HG03097 (cell line): ENCODE measurements around the gene SLX1B.
A peak's percentile ranks its signal among the peaks of the same experiment; 100 is the strongest.
"Not testable (repeated sequence)": the region's sequence is repeated elsewhere in the genome, so short reads cannot be mapped to it uniquely, and the experiment has no call there.

Experiments
- ATAC-seq: cut with Tn5 transposase; IDR thresholded peaks from one replicate; pipeline ENCODE4 v1.9.1; 2021; ENCODE audit not compliant: unreplicated experiment, low FRiP score

The SLX1B gene

GRCh38 chr16:29454269-29454668, at the start of gene SLX1B, which contains the start of gene BOLA2:
Gene SLX1B, plus strand, starts transcription at chr16:29454533.
Gene BOLA2, minus strand, starts transcription at chr16:29454351. Its CDS starts 98 bp downstream, at chr16:29454253.
- ATAC-seq = peak; percentile 87

GRCh38 chr16:29405249-29405648, 49.1 kb upstream of the SLX1B start:
- not testable (repeated sequence) for ATAC-seq

- not testable (repeated sequence) for ATAC-seq
Measured at GRCh38 chr16:29423587-29423986, 30.7 kb upstream of the SLX1B start.

- not testable (repeated sequence) for ATAC-seq
Measured at GRCh38 chr16:29425390-29425789, 28.9 kb upstream of the SLX1B start.

GRCh38 chr16:29453754-29454153, 579 bp upstream of the SLX1B start:
- peak; percentile 4 for ATAC-seq

- peak; percentile 41 for ATAC-seq
Measured at GRCh38 chr16:29454828-29455227, 495 bp downstream of the SLX1B start.

- not testable (repeated sequence) for ATAC-seq
Measured at GRCh38 chr16:29457660-29458059, 3.3 kb downstream of the SLX1B start.

- not testable (repeated sequence) for ATAC-seq
Measured at GRCh38 chr16:29459706-29460646, 5.6 kb downstream of the SLX1B start, which contains the start of gene SULT1A4. Gene SULT1A4, plus strand, starts transcription at chr16:29459913. Its CDS starts 1,473 bp downstream, at chr16:29461386.

- not testable (repeated sequence) for ATAC-seq
Measured at GRCh38 chr16:29460647-29461030, 6.3 kb downstream of the SLX1B start.

- ATAC-seq = not testable (repeated sequence)
Measured at GRCh38 chr16:29465985-29466824, 11.9 kb downstream of the SLX1B start.

GRCh38 chr16:29466904-29467303, 12.6 kb downstream of the SLX1B start:
- not testable (repeated sequence) for ATAC-seq

- not testable (repeated sequence) for ATAC-seq
Measured at GRCh38 chr16:29467654-29468366, 13.5 kb downstream of the SLX1B start.

GRCh38 chr16:29469660-29470059, 15.3 kb downstream of the SLX1B start:
- ATAC-seq = not testable (repeated sequence)

- ATAC-seq = not testable (repeated sequence)
Measured at GRCh38 chr16:29472065-29472464, 17.7 kb downstream of the SLX1B start.

GRCh38 chr16:29482276-29482675, 27.9 kb downstream of the SLX1B start:
- not testable (repeated sequence) for ATAC-seq

GRCh38 chr16:29506308-29506707, 52.0 kb downstream of the SLX1B start, which contains the start of gene NPIPB12:
Gene NPIPB12, minus strand, starts transcription at chr16:29506408.
- not testable (repeated sequence) for ATAC-seq
